DND-41 (cell line): Measurements from ENCODE around the gene OR5A2.

Experiments
- EZH2 ChIP-seq: IDR thresholded peaks from 3 replicates; pipeline ENCODE4 v1.6.1; 2012; ENCODE audit warnings: borderline replicate concordance, low read depth, mild to moderate bottlenecking, moderate library complexity, low read length, inconsistent platforms; ENCODE audit not compliant: severe bottlenecking
- TF ChIP-seq, protein P1 (sequence below): IDR thresholded peaks from 2 replicates; pipeline ENCODE4 v1.5.1; 2012; ENCODE audit warnings: borderline replicate concordance, low read length, moderate library complexity, mild to moderate bottlenecking; ENCODE audit not compliant: poor library complexity, severe bottlenecking; ENCODE audit errors: extremely low read depth

DNA sequence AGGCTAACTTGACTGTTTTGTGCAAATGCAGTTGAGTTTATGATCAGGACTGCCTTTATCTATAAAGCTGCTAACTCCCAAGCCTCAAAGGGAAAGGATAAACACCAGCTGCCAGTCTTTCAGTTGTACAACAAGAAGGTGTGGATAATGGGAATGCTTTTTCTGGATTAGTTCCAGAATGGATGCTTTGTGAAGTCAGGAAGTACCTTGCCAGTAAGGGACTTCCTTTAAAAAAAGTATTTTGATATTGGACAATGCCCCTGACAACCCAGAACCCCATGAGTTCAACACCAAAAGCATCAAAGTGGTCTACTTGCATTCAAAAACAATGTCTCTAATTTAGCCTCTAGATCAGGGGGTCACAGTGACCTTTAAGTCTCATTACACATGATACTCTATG is 32.0 kb downstream of the OR5A2 start:
- TF ChIP-seq, protein P1, sequence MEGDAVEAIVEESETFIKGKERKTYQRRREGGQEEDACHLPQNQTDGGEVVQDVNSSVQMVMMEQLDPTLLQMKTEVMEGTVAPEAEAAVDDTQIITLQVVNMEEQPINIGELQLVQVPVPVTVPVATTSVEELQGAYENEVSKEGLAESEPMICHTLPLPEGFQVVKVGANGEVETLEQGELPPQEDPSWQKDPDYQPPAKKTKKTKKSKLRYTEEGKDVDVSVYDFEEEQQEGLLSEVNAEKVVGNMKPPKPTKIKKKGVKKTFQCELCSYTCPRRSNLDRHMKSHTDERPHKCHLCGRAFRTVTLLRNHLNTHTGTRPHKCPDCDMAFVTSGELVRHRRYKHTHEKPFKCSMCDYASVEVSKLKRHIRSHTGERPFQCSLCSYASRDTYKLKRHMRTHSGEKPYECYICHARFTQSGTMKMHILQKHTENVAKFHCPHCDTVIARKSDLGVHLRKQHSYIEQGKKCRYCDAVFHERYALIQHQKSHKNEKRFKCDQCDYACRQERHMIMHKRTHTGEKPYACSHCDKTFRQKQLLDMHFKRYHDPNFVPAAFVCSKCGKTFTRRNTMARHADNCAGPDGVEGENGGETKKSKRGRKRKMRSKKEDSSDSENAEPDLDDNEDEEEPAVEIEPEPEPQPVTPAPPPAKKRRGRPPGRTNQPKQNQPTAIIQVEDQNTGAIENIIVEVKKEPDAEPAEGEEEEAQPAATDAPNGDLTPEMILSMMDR: no peak
- TF ChIP-seq EZH2: no peak
